ENCODE measurements around the gene ABAT. TPM values are rescaled to one million over a fixed set of nuclear protein-coding genes. Genes with fewer than 3 reads are reported as not detected.

Gene ABAT
- total RNA-seq, 1 donor from 2014 or later, result 70.9 TPM

GRCh38 chr16:8814095-8814806 lies 139.8 kb downstream of the ABAT start:
- Mint-ChIP-seq H3K27me3 (ENCODE audit: unreplicated experiment) (peaks cover 3% of the 10 kb centered on the region), H3K4me1 (ENCODE audit: low read depth, unreplicated experiment) (peaks cover 7% of the 10 kb centered on the region), H3K27ac (ENCODE audit: unreplicated experiment) (no peak overlapping the region), H3K4me3 (ENCODE audit: unreplicated experiment) (no peak overlapping the region), H3K36me3 (ENCODE audit: unreplicated experiment) (no peaks in the 10 kb centered on the region), H3K9me3 (ENCODE audit: unreplicated experiment) (no peaks in the 10 kb centered on the region)
- TF ChIP-seq, protein P1, sequence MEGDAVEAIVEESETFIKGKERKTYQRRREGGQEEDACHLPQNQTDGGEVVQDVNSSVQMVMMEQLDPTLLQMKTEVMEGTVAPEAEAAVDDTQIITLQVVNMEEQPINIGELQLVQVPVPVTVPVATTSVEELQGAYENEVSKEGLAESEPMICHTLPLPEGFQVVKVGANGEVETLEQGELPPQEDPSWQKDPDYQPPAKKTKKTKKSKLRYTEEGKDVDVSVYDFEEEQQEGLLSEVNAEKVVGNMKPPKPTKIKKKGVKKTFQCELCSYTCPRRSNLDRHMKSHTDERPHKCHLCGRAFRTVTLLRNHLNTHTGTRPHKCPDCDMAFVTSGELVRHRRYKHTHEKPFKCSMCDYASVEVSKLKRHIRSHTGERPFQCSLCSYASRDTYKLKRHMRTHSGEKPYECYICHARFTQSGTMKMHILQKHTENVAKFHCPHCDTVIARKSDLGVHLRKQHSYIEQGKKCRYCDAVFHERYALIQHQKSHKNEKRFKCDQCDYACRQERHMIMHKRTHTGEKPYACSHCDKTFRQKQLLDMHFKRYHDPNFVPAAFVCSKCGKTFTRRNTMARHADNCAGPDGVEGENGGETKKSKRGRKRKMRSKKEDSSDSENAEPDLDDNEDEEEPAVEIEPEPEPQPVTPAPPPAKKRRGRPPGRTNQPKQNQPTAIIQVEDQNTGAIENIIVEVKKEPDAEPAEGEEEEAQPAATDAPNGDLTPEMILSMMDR (IDR thresholded peaks at IDR 0.05; ENCODE audit: partially characterized antibody, unreplicated experiment), result no peak
- DNase-seq, result no peak

GRCh38 chr16:8816967-8817655 lies 142.7 kb downstream of the ABAT start:
- no peaks in the 10 kb centered on the region for H3K36me3 Mint-ChIP-seq (ENCODE audit: unreplicated experiment)

DNA sequence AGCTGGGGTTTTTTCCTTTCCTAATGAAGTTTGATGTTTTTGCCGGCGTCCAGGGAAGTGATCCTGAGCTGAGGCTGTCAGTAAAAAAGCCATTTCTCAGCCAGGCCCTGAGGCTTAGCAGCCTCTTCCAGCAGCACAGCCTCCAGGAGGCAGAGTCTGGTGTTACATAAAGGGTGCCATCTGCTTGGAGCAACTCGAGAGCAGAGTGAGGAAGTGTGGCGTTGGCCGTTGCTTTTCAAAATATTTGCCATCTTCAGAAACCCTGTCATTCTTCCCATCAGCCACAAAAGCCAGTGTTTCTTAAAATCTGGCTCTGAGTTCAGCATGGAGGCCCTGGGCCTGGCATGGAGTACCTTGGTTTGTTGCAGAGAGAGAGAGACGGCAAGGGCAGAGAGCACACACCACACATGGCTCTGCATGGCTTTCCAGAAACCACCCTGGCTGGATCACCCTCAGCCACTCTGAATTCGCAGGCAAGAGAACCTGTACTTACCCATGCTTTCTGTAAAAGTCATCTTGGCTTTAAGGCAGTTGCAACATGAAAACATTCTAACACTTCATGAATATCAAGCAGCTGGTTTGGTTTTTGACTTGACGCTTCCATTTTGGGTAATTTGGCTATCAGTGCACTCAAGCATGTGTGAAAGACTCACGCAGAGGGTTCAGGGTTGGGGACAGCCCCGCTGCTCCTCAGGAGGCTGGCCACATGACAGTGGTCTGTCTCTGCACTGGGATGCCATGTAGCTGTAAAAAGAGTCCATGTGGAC lies 144.3 kb downstream of the ABAT start:
- TF ChIP-seq, protein P1 (IDR thresholded peaks at IDR 0.05; ENCODE audit: partially characterized antibody, unreplicated experiment), result no peak
- no peak for DNase-seq
- Mint-ChIP-seq H3K4me1 (ENCODE audit: low read depth, unreplicated experiment) (peaks cover 8% of the 10 kb centered on the region), H3K4me3 (ENCODE audit: unreplicated experiment) (no peak overlapping the region), H3K36me3 (ENCODE audit: unreplicated experiment) (peaks cover 6% of the 10 kb centered on the region), H3K27me3 (ENCODE audit: unreplicated experiment) (peaks cover 2% of the 10 kb centered on the region), H3K9me3 (ENCODE audit: unreplicated experiment) (no peaks in the 10 kb centered on the region), H3K27ac (ENCODE audit: unreplicated experiment) (peak overlapping the region; percentile 44)

More at GRCh38 chr16:8816967-8817655, 142.7 kb downstream of the ABAT start:
- Mint-ChIP-seq H3K4me3 (ENCODE audit: unreplicated experiment) (no peak overlapping the region), H3K27ac (ENCODE audit: unreplicated experiment) (no peak overlapping the region), H3K27me3 (ENCODE audit: unreplicated experiment) (peaks cover 4% of the 10 kb centered on the region), H3K4me1 (ENCODE audit: low read depth, unreplicated experiment) (peaks cover 8% of the 10 kb centered on the region), H3K9me3 (ENCODE audit: unreplicated experiment) (no peaks in the 10 kb centered on the region)
- TF ChIP-seq, protein P1 (IDR thresholded peaks at IDR 0.05; ENCODE audit: partially characterized antibody, unreplicated experiment), result no peak
- DNase-seq, result no peak

DNA sequence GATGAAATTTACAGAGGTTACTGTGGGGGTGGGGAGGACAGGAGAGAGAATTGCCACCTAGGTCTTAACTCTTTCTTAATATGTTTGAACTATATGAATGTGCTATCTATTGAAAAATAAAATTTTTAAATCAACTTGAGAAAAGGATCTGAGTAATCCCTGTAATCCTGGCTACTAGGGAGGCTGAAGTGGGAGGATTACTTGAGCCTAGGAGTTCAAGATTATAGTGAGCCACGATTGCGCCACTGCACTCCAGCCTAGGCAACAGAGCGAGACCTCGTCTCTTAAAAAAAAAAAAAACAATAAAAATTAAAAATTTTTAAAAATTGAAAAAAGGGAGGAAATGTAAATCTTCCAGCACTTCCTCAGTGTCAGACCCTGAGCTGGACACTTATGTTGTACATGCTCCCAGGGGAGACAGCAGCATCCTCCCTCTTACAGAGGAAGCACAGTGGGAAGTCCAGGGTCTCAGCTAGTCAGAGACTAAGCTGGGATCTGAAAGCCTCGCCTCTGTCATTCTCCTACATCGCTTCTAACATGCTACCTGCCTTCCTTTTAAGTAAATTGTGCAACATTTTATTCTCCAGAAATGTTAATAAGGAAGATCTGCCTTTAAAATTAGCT lies 145.1 kb downstream of the ABAT start:
- H3K27me3 Mint-ChIP-seq (ENCODE audit: unreplicated experiment), result peaks cover 2% of the 10 kb centered on the region
- no peak overlapping the region for H3K4me3 Mint-ChIP-seq (ENCODE audit: unreplicated experiment)
- TF ChIP-seq, protein P1 (IDR thresholded peaks at IDR 0.05; ENCODE audit: partially characterized antibody, unreplicated experiment), result no peak
- H3K27ac Mint-ChIP-seq (ENCODE audit: unreplicated experiment), result peak overlapping the region; percentile 44
- H3K9me3 Mint-ChIP-seq (ENCODE audit: unreplicated experiment), result no peaks in the 10 kb centered on the region
- DNase-seq, result no peak
- H3K4me1 Mint-ChIP-seq (ENCODE audit: low read depth, unreplicated experiment), result peaks cover 8% of the 10 kb centered on the region
- peaks cover 6% of the 10 kb centered on the region for H3K36me3 Mint-ChIP-seq (ENCODE audit: unreplicated experiment)

Data from glutamatergic neuron (in vitro differentiated cells).